GM10248 (cell line): Measurements from ENCODE around the gene DYNLT2B.
A peak's percentile ranks its signal among the peaks of the same experiment; 100 is the strongest.

Experiments used
- CTCF ChIA-PET: fragments of 300-600 bp; sonication (Branson Sonifier 250); formaldehyde crosslinking; extraction: SDS; loops from one replicate; lab custom pipeline; 2021; ENCODE audit warnings: antibody characterized with exemption; lab: Yijun Ruan, JAX
- POLR2A ChIA-PET: fragments of 350-650 bp; sonication (Branson Sonifier 250); formaldehyde crosslinking; extraction: SDS; loops from one replicate; lab custom pipeline; 2020; ENCODE audit warnings: antibody characterized with exemption; lab: Yijun Ruan, JAX
- DNase-seq: peaks from one replicate; pipeline ENCODE4 v3.0.0; 2012; ENCODE audit errors: extremely low spot score
- TF ChIP-seq, protein P1 (sequence below): IDR thresholded peaks from 2 replicates; pipeline ENCODE4 v1.5.1; 2012; ENCODE audit warnings: mild to moderate bottlenecking, low read depth; ENCODE audit errors: extremely low read depth, missing control alignments, control extremely low read depth

The DYNLT2B gene

DNA sequence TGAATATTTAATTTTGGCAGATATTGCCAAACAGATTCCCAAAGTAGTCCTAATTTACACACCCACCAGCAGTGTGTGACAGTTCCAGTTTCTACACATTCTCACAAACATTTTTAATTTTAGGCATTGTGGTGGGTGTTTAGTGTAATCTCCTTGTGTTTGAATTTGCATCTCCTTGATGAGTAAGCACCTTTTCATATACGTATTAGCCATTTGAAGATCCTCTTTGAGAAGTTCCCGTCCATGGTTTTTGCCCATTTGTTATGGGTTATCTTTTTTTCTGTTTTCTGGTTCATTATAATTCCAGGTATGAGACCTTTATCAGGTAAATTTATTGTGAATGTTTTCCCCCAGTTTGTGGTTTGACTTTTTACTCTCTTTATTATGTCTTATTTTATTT, 22.4 kb upstream of the DYNLT2B start:
- peak; percentile 36 for DNase-seq
- ChIA-PET CTCF (interaction anchor here (1.2 to 2.7 kb wide), 2 partner anchors 11 to 17 kb away, joined by 6 to 7 read pairs; no protein-coding TSS in a partner anchor), POLR2A (no interaction called here)
- TF ChIP-seq, protein P1, sequence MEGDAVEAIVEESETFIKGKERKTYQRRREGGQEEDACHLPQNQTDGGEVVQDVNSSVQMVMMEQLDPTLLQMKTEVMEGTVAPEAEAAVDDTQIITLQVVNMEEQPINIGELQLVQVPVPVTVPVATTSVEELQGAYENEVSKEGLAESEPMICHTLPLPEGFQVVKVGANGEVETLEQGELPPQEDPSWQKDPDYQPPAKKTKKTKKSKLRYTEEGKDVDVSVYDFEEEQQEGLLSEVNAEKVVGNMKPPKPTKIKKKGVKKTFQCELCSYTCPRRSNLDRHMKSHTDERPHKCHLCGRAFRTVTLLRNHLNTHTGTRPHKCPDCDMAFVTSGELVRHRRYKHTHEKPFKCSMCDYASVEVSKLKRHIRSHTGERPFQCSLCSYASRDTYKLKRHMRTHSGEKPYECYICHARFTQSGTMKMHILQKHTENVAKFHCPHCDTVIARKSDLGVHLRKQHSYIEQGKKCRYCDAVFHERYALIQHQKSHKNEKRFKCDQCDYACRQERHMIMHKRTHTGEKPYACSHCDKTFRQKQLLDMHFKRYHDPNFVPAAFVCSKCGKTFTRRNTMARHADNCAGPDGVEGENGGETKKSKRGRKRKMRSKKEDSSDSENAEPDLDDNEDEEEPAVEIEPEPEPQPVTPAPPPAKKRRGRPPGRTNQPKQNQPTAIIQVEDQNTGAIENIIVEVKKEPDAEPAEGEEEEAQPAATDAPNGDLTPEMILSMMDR = no peak

DNA sequence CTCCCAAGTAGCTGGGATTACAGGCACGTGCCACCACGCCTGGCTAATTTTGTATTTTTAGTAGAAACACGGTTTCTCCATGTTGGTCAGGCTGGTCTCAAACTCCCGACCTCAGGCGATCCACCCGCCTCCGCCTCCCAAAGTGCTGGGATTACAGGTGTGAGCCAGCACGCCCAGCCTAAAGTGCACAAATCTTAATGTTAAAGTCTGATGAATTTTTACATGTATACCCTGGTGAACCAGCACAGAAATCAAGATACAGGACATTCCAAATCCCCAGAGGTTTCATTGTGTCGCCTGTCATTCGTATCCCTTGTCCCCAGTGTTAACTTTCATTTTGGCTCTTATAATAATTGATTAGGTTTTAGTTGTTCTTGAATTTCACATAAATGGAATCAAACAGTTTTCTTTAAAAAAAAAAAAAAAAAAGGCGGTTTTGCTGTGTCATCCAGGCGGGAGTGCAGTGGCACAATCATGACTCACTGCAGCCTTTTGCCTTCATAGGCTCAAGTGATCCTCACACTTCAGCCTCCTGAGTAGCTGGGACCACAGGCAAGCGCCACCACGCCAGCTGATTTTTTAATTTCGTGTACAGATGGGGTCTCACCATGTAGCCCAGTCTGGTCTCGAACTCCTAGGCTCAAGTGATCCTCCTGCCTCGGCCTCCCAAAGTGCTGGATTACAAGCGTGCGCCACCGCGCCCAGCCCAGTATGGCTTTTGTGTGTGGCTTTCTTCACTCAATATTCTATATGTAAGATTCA, 21.6 kb upstream of the DYNLT2B start:
- ChIA-PET CTCF (no interaction called here), POLR2A (no interaction called here)
- TF ChIP-seq, protein P1 = no peak
- no peak for DNase-seq

DNA sequence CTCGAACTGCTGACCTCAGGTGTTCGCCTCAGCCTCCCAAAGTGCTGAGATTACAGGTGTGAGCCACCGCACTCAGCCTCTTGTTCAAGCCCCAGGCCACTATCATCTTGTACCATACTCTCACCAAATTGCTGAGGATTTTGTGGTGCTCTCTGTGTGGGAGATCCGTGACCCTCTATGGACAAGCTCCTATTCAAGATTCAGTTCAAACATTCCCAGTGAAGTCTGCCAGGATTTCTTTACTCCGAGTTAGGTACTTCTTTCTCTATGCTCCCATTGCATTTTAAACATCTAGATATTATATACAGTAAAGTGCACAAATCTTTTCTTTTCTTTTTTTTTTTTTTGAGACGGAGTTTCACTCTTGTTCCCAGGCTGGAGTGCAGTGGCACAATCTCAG, 21.0 kb upstream of the DYNLT2B start:
- TF ChIP-seq, protein P1 = no peak
- POLR2A ChIA-PET = interaction anchor here (0.7 kb wide), 1 partner anchor 15 kb away, joined by 4 read pairs; no protein-coding TSS in a partner anchor
- CTCF ChIA-PET = no interaction called here
- no peak for DNase-seq

DNA sequence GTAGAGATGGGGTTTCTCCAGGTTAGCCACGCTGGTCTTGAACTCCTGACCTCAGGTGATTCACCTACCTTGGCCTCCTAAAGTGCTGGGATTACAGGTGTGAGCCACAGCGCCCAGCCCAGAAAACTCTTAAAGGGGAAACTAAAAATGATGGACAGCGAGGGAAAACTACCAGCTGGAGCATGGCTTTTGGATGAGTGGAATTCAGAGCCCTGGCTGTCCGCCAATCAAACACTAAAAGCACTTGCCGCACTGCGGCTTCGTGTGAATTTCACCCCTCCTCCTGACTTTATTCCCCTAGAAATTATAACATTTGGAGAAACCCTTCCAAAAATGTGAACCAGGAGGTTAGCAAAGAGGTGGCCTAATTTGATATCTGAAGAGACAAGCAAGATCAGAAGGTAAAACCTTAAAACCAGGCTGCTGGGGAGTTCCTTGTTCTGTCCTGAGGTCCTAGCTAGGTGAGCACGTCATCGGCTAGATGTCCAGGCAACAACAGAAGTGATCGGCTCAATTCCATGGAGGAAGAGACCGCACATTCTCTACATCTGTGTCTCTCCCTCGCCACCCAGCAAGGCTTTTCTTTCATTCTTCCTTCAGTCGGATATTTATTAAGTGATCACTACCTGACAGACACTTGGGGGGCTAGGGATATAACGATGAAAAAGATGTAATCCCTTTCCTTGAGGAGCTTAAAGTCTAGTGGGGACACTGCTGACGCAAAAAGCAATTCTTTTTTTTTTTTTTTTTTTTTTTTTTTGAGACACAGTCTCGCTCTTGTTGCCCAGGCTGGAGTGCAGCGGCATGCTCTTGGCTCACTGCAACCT, 18.5 kb upstream of the DYNLT2B start:
- CTCF ChIA-PET = interaction anchor here (1.0 to 1.6 kb wide), 2 partner anchors 83 kb away, joined by 3 read pairs; no protein-coding TSS in a partner anchor
- TF ChIP-seq, protein P1 = no peak
- DNase-seq = no peak

DNA sequence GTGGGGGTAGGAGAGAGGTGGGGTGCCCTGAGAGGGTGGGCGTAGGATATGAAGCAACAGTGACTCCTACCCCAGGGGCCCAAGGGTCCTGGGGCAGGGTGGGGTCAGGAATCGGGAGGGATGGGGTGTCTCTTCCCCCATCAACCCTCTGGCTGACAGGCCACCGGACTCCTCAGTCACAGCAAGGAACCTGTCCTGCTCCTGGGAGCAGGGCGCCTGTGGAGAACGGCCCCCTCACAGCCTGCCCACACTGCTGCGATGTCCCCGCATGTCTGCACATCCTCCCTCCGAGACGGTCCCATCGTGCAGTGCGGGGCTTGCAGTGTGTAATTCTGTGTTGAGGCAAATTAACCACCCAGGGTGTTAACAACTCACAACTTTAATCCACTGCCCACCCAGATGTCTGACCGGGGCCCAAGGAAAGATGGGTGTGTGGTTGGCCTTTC, 17.5 kb upstream of the DYNLT2B start:
- POLR2A ChIA-PET = no interaction called here
- DNase-seq = no peak
- TF ChIP-seq, protein P1 = no peak
- CTCF ChIA-PET = interaction anchor here (1.0 kb wide), 1 partner anchor 82 kb away, joined by 3 read pairs; no protein-coding TSS in a partner anchor

More for the DNA sequence above, 18.5 kb upstream of the DYNLT2B start:
- POLR2A ChIA-PET = no interaction called here

DNA sequence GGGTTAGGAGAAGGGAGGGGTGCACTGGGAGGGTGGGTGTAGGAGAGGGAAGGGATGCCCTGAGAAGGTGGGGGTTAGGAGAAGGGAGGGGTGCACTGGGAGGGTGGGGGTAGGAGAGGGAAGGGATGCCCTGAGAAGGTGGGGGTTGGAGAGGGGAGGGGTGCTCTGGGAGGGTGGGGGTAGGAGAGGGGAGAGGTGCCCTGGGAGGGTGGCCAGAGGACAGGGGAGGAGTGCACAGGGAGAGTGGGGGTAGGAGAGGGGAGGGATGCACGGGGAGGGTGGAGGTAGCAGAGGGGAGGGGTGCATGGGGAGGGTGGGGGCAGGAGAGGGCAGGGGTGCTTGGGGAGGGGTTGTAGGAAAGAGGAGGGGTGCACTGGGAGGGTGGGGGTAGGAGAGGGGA, 16.9 kb upstream of the DYNLT2B start:
- ChIA-PET POLR2A (no interaction called here), CTCF (no interaction called here)
- DNase-seq = no peak
- TF ChIP-seq, protein P1 = no peak
